Measurements from ENCODE around the gene CDC42EP3.

The CDC42EP3 gene

DNA sequence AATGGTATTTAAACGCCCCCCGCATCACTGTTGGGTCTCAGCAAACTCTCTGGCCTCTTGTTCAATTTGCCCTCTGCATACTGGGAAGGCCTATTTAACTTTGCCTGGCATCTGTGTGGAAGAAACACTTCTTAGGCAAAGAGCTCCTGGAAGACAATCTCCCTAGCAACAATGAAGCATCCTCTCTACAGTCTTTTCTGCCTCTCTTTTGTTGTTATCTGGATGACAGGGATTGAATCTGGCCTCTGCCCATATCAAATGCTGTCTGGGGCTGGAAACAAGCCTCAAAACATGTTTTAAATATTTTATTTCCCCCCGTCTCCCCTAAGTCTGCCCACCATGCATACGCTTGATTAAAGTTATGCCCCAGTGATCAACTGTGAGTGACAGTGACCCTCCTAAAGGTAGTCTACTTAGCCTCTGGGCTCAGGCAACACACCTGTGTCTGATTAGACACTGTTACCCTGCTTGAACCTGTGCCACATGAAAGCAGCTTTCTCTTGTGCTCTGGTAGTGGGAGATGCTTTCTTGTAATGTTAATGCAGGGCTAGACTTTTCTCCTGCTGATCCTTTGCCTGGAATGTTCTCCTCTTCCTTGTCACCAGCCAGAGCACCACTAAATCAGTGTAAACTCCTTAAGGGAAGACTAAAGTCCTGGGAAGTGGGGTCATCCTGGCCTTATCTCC lies 34.9 kb downstream of the CDC42EP3 start:
- no peak for DNase-seq (ENCODE audit: low spot score)

DNA sequence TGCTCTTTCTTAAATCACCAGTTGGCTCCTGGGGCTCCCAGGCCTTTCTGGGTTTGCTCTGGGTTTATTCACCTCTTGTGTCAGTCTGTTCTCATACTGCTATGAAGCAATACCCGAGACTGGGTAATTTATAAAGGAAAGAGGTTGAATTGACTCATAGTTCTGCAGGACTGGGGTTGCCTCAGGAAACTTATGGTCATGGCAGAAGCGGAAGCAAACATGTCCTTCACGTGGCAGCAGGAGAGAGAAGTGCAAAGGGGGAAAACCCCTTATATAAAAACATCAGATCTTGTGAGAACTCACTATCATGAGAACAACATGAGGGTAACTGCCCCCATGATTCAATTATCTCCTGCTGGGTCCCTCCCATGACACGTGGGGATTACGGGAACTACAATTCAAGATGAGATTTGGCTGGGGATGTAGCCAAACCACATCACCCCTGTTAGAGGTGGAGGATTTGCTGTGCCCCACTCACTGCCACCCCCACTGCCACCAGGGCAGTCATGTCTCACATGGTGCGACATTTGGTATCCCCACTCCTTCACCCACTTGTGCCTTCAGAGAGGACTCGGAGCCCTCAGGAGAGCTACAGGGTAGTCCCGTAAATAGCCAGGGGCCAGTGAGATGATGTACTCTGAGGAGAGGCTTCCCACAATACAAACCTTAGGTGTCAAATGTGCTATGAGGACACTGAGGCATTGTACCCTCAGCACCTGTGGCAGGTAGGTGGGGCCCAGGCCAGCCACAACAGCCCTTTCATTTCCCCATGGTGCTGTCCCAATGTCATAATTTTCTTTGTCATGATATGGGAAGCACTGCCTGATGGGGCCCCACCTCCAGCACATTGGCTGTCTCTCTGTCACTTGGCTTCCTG lies 35.7 kb downstream of the CDC42EP3 start:
- peak; percentile 89 for DNase-seq (ENCODE audit: low spot score)

DNA sequence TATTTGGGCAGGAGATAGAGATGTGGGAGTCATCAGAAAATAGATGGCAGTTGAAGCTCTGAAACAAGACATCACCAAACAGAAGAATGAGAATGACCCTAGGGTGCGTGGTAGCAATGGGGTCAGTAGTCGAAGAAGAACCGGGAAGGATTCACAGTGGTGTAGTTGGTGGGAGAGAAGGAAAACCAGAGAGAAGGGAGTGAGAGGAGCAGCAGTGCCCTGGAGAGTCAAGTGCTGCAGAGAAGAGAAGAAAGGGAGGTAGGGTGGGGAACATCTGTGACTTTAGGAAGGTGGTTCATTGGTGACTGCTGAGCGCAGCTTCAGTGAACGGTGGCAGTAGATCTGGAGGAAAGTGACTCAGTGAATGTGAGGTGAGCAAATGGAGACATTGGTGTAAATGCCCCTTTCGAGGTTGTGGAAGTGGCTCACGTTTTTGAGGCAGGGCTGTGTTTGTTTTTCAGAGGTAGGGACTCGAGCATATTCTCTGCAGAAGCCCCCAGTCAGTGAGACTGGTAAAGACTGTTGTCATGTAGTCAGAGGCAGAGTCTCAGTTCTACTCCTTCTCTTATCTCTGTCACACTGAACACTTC lies 36.4 kb downstream of the CDC42EP3 start:
- peak; percentile 59 for DNase-seq (ENCODE audit: low spot score)

DNA sequence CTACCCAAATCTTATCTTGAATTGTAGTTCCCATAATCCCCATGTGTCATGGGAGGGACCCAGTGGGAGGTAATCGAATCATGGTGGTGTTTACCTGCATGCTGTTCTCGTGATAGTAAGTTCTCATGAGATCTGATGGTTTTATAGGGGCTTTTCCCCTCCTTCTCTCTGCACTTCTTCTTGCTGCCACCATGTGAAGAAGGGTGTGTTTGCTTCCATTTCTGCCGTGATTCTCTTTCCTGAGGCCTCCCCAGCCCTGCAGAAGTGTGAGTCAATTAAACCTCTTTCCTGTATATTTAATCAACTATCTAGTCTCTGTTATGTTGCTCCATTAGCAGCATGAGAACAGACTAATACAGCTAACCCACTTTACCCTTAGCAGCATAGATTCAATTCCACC lies 37.6 kb downstream of the CDC42EP3 start:
- no peak for DNase-seq (ENCODE audit: low spot score)

DNA sequence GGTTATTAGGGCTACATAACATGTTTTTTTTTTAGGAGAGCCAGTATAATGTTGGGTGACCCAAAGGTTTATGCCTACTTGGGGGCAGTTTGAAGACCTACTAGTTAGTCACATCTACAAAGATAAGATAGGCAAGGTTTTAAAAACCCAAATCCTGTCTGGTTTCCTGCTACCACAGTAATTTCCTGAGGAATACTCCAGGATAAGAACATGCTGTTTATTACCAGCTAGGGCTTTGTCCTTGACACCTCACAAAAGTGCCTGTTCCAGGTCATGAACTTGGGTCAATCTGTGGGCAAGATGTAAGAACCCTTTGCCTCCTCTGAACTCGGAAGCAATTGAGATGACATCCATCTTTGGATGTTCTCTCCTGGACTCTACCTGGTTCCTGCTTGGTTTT lies 38.2 kb downstream of the CDC42EP3 start:
- DNase-seq (ENCODE audit: low spot score) = no peak

DNA sequence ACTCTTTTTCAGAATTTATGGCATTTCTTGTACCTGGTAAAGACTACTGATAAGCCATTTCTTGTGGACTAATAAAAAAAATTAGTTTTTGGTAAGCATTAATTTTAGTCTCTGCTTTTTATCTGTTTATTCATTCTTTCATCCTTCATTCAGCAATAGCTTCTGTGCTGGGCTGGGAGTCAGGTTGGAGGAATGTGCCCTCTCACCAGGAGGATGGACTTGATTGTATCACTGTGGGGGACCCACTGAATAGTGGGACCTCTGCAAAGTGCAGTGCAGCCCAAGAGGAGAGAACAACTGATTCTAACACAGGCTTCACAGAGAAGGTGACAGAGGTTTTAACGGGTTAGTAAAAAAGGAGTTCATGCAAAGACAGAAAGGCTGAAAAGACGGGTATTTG lies 39.1 kb downstream of the CDC42EP3 start:
- no peak for DNase-seq (ENCODE audit: low spot score)

DNA sequence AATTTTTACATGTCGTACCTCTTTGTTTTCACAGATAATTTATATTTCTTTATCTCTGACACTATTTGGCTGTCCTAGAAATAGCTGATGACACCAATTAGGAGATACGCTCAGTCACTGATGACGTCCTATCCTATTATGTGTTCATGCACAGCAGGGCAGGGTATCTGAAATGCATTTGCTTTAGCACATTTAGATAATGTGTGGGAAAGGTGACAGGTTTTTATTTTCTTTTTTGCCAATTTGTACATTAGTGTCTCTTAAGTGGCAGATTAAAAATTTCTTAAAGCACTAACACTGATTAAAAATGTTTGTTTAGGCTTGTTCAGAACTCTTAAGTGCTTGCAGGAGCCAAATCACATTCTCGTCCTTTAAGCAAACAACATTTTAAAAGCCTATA lies 39.7 kb downstream of the CDC42EP3 start:
- no peak for DNase-seq (ENCODE audit: low spot score)

DNA sequence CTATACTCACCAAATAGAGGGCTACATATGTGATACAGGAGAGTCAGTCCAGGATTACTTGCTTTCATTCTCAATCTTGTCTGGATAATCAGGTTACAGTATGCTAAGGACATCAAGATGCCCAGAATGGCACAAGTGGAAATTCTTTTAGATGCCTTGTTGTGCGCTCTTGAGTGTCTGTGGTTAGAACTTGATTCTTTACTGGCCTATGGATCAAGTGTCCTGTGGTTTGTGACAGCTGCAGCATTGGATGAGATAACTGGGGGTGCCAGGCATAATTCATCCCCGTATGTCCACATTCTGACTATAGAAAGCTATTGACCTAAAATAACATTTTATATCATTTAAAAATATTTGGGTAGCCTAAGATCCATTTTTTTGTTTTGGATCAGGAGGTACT lies 40.1 kb downstream of the CDC42EP3 start:
- no peak for DNase-seq (ENCODE audit: low spot score)

DNA sequence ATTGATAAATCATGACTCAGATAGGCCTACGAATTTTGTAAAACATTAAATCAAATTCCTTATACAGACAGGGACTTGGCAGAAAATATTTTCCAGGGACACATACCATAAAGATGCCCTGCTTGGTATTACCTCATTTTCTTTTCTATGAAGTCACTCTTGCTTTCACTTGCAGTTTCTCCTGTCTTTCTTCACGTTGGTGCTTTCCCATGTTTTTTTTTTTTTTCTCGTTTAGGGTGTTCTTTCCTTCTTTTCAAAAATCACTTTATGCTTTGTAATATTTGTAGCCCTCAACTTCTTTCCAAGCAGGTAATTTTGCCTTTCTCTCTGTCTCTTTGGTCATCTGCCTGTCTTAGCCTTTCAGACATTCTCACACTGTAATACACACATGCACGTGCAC lies 40.7 kb downstream of the CDC42EP3 start:
- no peak for DNase-seq (ENCODE audit: low spot score)

DNA sequence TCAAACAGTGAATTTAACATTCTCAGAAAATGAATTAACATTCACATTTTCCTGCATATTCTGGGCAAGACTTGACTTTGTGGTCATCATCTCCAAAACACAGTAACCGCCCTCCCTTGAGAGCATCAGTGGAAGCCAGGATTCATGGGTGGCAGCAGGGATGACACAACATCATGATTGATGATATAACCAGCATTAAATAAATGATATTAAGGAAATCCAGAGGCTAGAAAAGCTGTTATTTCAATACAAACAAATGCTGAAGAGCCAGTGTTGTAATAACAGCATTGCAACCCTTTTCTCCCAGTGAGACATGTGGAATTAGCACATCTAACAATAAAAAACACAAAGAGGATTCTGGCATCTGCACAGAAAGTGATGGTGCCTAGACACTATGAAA lies 41.1 kb downstream of the CDC42EP3 start:
- no peak for DNase-seq (ENCODE audit: low spot score)

DNA sequence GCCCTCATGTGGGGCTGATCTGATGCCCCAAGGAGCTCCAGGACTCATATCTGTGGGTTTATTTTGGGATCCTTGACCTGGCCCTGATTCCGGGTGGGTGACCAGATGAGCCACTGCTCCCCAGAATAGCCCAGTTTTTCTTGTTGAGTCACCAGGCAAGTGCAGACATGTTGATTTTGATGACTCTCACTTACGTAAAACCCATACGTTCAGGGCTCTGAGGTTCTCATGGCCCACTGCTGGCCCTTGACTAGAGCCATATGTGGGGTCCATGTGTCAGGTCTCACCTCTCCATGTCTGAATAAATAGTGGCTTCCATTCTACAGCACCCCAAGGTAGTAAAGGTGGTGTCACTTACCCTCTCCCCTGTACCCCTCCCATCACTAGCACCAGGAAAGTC lies 41.9 kb downstream of the CDC42EP3 start:
- no peak for DNase-seq (ENCODE audit: low spot score)

DNA sequence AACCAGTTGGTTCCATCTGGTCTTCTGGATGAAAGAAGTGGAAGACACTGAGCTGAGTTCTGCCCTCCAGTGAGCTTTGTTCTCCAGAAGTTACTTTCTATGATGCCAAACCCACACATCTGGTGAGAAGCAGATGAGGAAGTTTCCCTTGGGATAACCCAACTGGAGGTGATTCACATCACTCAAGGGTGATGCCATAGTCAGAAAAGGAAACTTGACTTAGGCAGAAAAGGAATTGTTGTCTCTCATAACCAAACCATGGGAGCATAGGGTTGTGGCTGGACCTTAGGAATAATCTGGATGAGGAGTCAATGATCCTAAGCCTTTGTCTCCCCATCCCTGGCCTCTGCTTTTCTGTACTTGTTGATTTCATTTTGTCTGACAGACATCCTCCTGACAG lies 43.7 kb downstream of the CDC42EP3 start:
- no peak for DNase-seq (ENCODE audit: low spot score)

DNA sequence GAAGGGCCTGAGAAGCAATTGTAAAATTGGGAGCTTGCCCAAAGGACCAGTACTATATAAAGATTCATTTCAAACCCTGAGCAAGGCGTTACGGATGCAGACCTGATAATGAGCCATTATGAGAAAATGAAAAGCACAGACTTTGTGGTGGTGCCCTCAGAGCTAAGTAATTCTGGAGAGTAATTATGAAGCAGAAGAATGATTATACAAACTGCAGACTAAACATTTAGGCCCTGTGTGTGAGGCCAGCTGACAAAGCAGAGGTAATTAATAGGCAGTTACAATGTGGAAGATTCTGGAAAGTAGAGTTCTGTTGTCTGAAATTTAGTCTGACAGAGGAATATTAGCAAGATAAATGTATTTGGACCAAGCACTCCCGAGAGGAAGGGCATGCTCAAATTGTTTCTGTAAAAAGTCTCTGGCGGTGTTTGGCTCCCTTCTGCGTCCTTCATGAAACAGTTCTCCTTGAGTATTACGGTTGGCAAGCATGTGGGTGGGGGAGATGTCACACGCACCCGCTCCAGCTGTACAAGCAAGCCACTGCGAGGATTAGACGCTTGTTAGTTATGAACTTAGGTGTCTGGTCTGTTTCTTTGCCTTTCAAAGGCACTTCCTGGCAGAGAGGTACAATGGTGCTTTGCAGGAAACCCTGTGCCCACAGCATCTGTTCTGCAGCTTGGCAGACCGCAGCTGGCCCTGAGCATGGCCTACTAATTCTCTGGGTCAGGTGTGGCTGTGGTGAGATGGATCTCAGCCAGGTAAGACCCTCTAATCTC lies 45.5 kb downstream of the CDC42EP3 start:
- peak; percentile 79 for DNase-seq (ENCODE audit: low spot score)

DNA sequence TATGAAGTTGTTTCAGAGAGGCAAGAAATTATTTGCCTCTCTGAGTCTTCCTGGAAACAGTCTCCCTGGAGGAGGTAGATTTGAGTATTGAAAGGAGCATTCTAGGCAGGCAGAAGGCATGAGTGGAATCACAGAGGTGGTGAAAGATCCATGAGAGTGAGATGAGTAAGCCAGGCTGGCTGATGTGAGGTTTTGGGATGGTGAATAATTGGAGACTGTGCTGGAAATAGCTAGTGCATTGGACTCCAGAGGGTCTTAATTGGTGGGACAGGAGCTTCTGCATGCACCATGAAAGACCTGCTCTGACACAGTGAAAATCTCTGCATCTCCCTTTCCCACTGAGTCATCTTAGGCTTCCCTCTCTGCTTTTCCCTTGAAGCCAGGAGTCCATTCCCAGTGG lies 46.3 kb downstream of the CDC42EP3 start:
- no peak for DNase-seq (ENCODE audit: low spot score)

DNA sequence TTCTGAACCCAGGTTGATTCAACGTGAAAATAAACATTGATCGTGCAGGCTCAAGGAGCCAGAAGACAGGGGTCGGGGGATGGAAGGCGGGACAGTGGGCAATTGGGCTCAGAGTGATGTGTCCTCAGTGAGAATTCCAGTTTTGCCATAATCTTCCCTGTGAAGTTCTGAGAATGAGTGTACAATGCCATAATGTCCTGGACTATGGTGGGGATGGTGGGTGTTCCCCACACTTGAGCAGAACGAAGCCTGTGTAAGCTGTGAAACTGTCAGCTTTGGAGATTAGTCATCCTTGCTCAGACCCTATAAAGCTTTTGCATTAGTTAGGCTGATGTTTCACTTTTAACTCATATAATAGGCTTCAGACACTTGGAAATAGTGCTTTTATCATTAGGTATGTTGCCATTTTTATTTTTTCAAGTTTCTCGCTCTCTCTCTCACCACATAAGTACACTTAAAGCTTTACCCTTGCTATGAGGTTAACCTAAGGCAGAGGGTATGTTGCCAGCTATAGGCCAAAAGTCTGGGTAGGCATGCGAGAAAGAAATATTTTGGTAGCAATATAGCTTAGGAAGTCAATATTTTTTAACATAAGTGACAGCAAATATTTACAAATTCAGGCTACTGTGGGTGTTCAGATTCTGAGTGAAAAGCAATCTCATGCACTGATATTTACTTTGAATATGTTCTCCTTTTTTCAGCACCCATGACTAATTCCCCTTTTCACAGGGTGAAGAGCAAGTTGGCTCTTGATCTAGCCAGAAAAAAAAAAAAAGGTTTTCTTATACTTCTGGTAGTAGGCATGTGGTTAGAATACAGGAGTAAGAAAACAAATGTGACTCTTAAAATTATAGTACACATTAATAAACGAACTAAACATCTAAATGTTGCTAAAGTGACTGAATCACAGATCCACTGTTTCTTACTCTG lies 47.2 kb downstream of the CDC42EP3 start:
- peak; percentile 69 for DNase-seq (ENCODE audit: low spot score)

DNA sequence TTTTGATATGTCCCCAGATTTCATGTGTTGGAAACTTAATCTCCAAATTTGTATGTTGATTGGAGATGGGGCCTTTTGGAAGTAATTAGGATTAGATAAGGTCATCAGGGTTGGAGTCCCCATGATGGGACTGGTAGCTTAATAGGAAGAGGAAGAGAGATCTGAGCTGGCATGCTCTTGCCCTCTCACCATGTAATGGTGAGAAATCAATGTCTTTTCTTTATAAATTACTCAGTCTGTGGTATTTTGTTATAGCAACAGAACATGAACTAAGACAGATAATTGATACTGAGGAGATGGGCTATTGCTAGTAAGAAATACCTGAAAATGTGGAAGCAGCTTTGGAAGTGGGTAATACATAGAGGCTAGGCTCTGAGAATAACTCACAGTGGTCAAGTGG lies 48.0 kb downstream of the CDC42EP3 start:
- no peak for DNase-seq (ENCODE audit: low spot score)

DNA sequence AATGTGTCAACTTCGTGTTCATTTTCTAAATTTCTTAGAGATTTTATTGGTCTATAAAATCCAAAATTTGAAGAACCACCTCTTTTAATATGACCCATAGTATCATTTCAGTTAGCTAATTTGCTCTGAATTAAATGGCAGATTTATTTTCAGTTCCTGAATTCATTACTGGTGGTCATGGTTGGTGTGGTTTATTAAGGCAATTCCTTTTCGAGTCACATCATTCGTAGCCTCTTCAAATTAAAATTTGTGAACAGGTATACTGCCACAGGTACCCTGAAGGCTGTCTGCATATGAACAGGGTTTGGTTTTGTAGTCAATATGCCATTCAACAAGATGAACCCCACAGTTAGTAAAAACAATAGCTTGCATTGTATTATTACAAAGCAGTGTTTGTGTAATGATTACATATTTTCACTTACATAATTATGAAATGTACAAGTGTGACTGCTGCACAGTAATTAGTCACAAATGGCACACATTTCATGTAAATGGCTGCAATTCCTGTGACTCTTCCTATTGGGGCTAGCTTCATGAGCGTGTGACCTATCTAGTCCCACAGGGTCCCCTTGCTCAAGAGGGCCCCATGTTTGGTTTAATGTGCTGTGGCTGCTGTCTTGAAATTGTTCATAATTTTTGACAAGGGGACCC lies 48.9 kb downstream of the CDC42EP3 start:
- DNase-seq (ENCODE audit: low spot score) = no peak

DNA sequence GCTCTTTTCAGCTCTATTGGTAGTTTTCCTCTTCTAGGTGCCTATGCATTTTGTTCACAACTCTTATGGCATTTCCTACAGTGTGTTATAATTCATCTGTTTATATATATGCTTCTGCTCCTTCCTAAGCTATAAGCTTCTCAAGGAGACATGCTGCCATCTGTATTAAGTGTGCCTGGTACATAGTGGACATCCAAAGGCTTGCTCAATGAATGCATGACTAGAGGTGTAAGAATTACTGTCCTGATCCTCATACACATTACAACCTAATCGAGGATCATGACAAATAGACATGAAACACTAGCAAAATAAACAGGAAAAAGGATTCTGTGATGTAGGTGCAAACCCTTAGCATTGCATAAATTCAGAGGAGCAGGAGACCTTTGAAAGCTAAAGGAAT lies 50.2 kb downstream of the CDC42EP3 start:
- no peak for DNase-seq (ENCODE audit: low spot score)

DNA sequence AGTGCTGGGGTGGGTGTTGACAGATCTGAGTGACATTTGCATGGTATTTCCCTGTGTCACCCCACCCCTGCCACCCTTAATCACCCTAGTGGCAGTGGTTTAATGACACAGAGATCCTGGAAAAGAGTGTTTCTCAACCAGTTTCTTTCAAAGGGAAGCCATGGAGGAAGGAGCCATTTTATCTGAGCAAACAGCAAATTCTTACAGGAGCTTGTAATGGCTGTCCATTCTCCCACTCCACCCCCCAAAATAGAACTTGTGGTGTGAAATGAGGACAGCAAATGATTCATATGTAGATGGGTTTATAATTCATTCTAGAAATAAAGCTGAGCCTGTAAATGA lies 51.5 kb downstream of the CDC42EP3 start:
- no peak for DNase-seq (ENCODE audit: low spot score)

DNA sequence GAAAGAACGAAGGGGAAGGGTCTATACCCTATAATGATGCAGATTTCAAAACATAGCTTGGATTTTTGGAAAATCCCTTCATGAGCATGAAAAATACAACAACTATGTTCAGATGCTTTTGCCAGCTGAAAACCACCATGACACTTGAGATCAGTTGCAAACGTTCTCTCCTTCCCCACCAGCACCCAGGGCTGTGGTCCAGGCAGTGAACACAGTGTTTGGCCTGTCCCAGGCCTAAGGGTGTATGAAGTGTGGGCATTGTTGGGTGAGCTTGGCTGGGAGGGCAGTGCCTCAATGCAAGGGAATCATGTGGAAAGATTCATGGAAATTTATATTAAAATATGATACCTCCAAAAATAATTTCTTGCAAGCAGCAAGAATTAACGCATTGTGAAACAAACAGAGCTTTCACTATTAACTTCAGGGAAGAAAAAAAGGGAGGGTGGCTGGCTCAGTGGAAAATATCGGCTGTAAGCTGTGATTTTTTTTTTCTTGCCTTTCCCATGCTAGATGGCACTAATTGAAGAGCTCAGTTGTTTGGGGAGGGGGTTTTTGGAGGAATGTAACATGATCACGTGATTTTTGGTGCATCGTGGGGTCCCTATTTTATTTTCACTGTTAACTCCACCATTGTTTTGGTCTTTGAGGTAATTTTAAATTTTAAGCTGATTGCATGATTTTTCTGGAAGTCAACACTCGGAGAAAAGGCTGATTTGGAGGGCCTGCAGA lies 52.0 kb downstream of the CDC42EP3 start:
- DNase-seq (ENCODE audit: low spot score) = no peak
